OCI-LY7 (cell line): Measurements from ENCODE around the gene DROSHA. TPM values are rescaled to one million over a fixed set of nuclear protein-coding genes. Genes with fewer than 3 reads are reported as not detected.
A peak's percentile ranks its signal among the peaks of the same experiment; 100 is the strongest.

Source experiments
- BruUV-seq: library from RNA; stranded (reverse); fragments of 400-500 nt; replicated peaks from 2 replicates; lab custom pipeline; 2021; lab: Mats Ljungman, UMichigan
- CTCF ChIA-PET: fragments of 300-600 bp; sonication (Branson Sonifier 250); formaldehyde crosslinking; loops from one replicate; lab custom pipeline; 2022; ENCODE audit warnings: antibody characterized with exemption; ENCODE audit not compliant: unreplicated experiment; lab: Charles Lee
- POLR2A ChIA-PET: fragments of 300-600 bp; sonication (Branson Sonifier 250); formaldehyde crosslinking; loops from one replicate; lab custom pipeline; 2022; ENCODE audit warnings: antibody characterized with exemption; lab: Charles Lee
- DNase-seq: peaks from one replicate; pipeline ENCODE4 v3.0.0-alpha.2; 2015; ENCODE audit warnings: low spot score
- H2AFZ ChIP-seq: fragments of 200-600 bp; sonication (generic), shearing (Covaris generic); 2 replicates; pipeline ENCODE4 v1.6.1; 2014; ENCODE audit warnings: mild to moderate bottlenecking, antibody characterized with exemption, low read length, moderate library complexity
- H3K27ac ChIP-seq: fragments of 200-600 bp; sonication (generic); 2 replicates; pipeline ENCODE4 v1.5.1; 2014; ENCODE audit warnings: mixed run types, low read depth, mild to moderate bottlenecking, moderate library complexity, low read length, inconsistent platforms; ENCODE audit not compliant: poor library complexity, severe bottlenecking
- H3K36me3 ChIP-seq: fragments of 200-600 bp; sonication (generic); 2 replicates; pipeline ENCODE4 v1.6.1; 2014; ENCODE audit warnings: mild to moderate bottlenecking, antibody characterized with exemption, low read length, moderate library complexity, mixed read lengths; ENCODE audit not compliant: insufficient read depth
- H3K4me1 ChIP-seq: fragments of 200-600 bp; sonication (generic); 2 replicates; pipeline ENCODE4 v1.5.1; 2014; ENCODE audit warnings: mild to moderate bottlenecking, low read length; ENCODE audit not compliant: insufficient read depth, poor library complexity, severe bottlenecking
- H3K4me2 ChIP-seq: fragments of 200-600 bp; sonication (generic); 2 replicates; pipeline ENCODE4 v1.6.1; 2014; ENCODE audit warnings: mild to moderate bottlenecking, low read length
- H3K4me3 ChIP-seq: fragments of 200-600 bp; sonication (generic); 2 replicates; pipeline ENCODE4 v1.5.1; 2014; ENCODE audit warnings: mild to moderate bottlenecking, low read depth, low read length; ENCODE audit not compliant: poor library complexity, severe bottlenecking
- H3K79me2 ChIP-seq: fragments of 200-600 bp; sonication (generic); 2 replicates; pipeline ENCODE4 v1.6.1; 2016; ENCODE audit warnings: low read depth, mild to moderate bottlenecking, low read length, moderate library complexity, mixed read lengths; ENCODE audit not compliant: insufficient read depth
- H3K9me2 ChIP-seq: fragments of 200-600 bp; sonication (generic); 2 replicates; pipeline ENCODE4 v1.6.1; 2016; ENCODE audit warnings: mild to moderate bottlenecking, low read length, mixed read lengths; ENCODE audit not compliant: insufficient read depth
- H3K9me3 ChIP-seq: fragments of 200-600 bp; sonication (generic); 2 replicates; pipeline ENCODE4 v1.6.1; 2014; ENCODE audit warnings: mild to moderate bottlenecking, mixed run types, low read length, mixed read lengths
- H4K20me1 ChIP-seq: fragments of 200-600 bp; sonication (generic); 2 replicates; pipeline ENCODE4 v1.6.1; 2014; ENCODE audit warnings: mild to moderate bottlenecking, antibody characterized with exemption, low read length, moderate library complexity, mixed read lengths; ENCODE audit not compliant: insufficient read depth
- EZH2phosphoT487 ChIP-seq: fragments of 200-600 bp; sonication (generic); IDR thresholded peaks from 2 replicates; pipeline ENCODE4 v1.6.1; 2018; ENCODE audit warnings: low read depth, borderline replicate concordance, mild to moderate bottlenecking, mixed run types, antibody characterized with exemption, low read length, moderate library complexity, mixed read lengths
- intact Hi-C: fragments of 100-400 bp; cut with micrococcal nuclease; formaldehyde crosslinking; loops from one replicate; pipeline ENCODE4 v1.10.0; 2022; ENCODE audit not compliant: unreplicated experiment
- total RNA-seq, 2 experiments: library from RNA; depleted of rRNA in 1 of 2; stranded (reverse); fragments of >200 nt in 1 of 2; shearing (Covaris generic) in 1 of 2; gene quantifications; 2 replicates each; pipeline ENCODE4 v1.2.3, GENCODE V29; 2014 to 2022
- TF ChIP-seq, protein P1 (sequence below): fragments of 200-600 bp; sonication (generic); conservative IDR thresholded peaks from 2 replicates; pipeline ENCODE4 v1.5.1; 2014; ENCODE audit warnings: mild to moderate bottlenecking, antibody characterized with exemption, low read length, moderate library complexity, mixed read lengths

DROSHA gene
- total RNA-seq, 2 experiments from 2014 or later = 56.3 to 92.8 TPM

DNA sequence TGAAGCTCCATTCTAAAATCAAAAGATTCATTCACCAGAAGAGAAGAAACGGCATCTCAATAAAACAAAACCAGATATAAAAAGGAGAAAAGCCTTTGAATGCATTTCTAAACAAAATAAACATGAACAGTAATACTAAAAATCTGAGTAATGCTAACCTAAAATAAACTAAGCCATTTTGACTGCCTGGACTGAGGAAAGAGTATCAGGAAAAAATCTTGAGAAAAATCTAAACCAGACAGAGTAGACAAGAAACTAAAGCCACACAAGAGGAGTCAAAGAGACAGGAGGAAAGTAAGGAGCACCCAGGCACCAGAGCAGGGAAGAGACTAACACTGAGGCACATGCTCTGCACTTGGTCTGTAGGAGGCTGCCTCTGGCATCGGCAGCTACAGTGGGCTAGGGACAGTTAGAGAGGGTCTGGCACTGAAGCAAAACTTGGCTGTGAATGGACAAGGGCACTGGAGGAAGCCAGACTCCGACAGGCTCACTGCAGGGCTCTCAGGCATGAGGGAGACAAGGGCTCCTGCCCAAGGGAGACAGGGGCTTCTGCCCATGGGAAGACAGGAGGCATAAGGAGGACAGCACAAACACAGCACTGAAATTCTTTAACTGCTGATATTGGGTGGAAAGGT is 50.2 kb downstream of the DROSHA start:
- Histone ChIP-seq H3K4me3 (no peak overlapping the region), H3K79me2 (no peaks in the 10 kb centered on the region), H3K36me3 (peaks cover 85% of the 10 kb centered on the region), H2AFZ (no peak overlapping the region), H3K4me1 (peaks cover 16% of the 10 kb centered on the region), H4K20me1 (no peaks in the 10 kb centered on the region; the same call in 1 of the 2 replicates), H3K4me2 (no peak overlapping the region), H3K9me2 (no peaks in the 10 kb centered on the region), H3K9me3 (peaks cover 3% of the 10 kb centered on the region; the same call in 1 of the 2 replicates), H3K27ac (no peak overlapping the region)
- intact Hi-C loops = no loop called here
- BruUV-seq = no TSS peak
- POLR2A ChIA-PET = interaction anchor here (0.6 to 0.9 kb wide), 3 partner anchors 18 to 49 kb away, joined by 3 read pairs; no protein-coding TSS in a partner anchor
- TF ChIP-seq, protein P1, sequence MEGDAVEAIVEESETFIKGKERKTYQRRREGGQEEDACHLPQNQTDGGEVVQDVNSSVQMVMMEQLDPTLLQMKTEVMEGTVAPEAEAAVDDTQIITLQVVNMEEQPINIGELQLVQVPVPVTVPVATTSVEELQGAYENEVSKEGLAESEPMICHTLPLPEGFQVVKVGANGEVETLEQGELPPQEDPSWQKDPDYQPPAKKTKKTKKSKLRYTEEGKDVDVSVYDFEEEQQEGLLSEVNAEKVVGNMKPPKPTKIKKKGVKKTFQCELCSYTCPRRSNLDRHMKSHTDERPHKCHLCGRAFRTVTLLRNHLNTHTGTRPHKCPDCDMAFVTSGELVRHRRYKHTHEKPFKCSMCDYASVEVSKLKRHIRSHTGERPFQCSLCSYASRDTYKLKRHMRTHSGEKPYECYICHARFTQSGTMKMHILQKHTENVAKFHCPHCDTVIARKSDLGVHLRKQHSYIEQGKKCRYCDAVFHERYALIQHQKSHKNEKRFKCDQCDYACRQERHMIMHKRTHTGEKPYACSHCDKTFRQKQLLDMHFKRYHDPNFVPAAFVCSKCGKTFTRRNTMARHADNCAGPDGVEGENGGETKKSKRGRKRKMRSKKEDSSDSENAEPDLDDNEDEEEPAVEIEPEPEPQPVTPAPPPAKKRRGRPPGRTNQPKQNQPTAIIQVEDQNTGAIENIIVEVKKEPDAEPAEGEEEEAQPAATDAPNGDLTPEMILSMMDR = no peak
- TF ChIP-seq EZH2phosphoT487 = no peak
- CTCF ChIA-PET = no interaction called here
- no peak for DNase-seq

DNA sequence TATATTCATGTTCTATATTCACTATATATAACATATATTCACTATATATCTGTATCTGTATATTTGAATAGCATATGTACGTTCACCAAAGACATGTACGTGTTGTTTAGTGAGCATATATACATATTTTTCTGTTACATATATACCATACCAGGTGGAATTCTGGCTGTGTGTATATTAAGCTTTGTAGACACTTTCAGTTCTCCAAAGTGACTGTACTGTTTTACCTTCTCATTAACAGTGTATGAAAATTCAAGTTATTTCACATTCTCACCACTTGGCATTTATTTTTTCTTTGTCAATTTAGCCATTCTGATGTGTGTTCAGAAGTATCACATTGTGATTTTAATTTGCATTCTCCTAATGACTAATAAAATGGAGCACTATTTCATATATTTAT is 52.2 kb downstream of the DROSHA start:
- Histone ChIP-seq H3K27ac (no peak overlapping the region), H3K4me2 (peak overlapping the region; percentile 9; the same call in 1 of the 2 replicates), H3K9me2 (no peaks in the 10 kb centered on the region), H3K4me3 (no peak overlapping the region), H3K4me1 (peaks cover 16% of the 10 kb centered on the region), H3K79me2 (no peaks in the 10 kb centered on the region), H4K20me1 (no peaks in the 10 kb centered on the region; the same call in 1 of the 2 replicates), H2AFZ (no peak overlapping the region), H3K9me3 (peaks cover 3% of the 10 kb centered on the region; the same call in 1 of the 2 replicates), H3K36me3 (peaks cover 78% of the 10 kb centered on the region)
- ChIA-PET CTCF (no interaction called here), POLR2A (no interaction called here)
- peak; percentile 38 for DNase-seq
- intact Hi-C loops = no loop called here
- BruUV-seq = no TSS peak
- no peak for TF ChIP-seq EZH2phosphoT487

GRCh38 chr5:31478901-31479300 is 53.0 kb downstream of the DROSHA start:
- no peak for DNase-seq
- intact Hi-C loops = no loop called here
- Histone ChIP-seq H3K36me3 (peaks cover 77% of the 10 kb centered on the region), H3K4me2 (peak overlapping the region; percentile 18), H2AFZ (no peak overlapping the region), H3K9me2 (no peaks in the 10 kb centered on the region), H3K4me3 (no peak overlapping the region), H3K9me3 (peaks cover 3% of the 10 kb centered on the region; the same call in 1 of the 2 replicates), H4K20me1 (no peaks in the 10 kb centered on the region; the same call in 1 of the 2 replicates), H3K27ac (no peak overlapping the region), H3K4me1 (peaks cover 16% of the 10 kb centered on the region), H3K79me2 (no peaks in the 10 kb centered on the region)
- BruUV-seq = no TSS peak
- no peak for TF ChIP-seq EZH2phosphoT487
- TF ChIP-seq, protein P1 = no peak
- ChIA-PET POLR2A (no interaction called here), CTCF (no interaction called here)
